CD4-positive, alpha-beta T cell (primary cell): ENCODE measurements around the gene ADGRB3. TPM values are rescaled to one million over a fixed set of nuclear protein-coding genes. Genes with fewer than 3 reads are reported as not detected.

Source experiments
- ATAC-seq: fragments of 200-7000 bp; cut with Tn5 transposase; one replicate; pipeline ENCODE4 v1.10.0; 2022; ENCODE audit warnings: mild to moderate bottlenecking; ENCODE audit not compliant: poor library complexity
- CTCF ChIA-PET: fragments of 350-600 bp; sonication (Branson Sonifier 250); formaldehyde crosslinking; loops from one replicate; lab custom pipeline; 2021; ENCODE audit warnings: antibody characterized with exemption, inconsistent platforms; lab: Charles Lee
- POLR2A ChIA-PET: fragments of 350-600 bp; sonication (Branson Sonifier 250); formaldehyde crosslinking; loops from one replicate; lab custom pipeline; 2021; ENCODE audit warnings: antibody characterized with exemption, inconsistent platforms; lab: Charles Lee
- DNase-seq, 14 experiments: peaks; one replicate each; pipeline ENCODE4 v3.0.0-alpha.2; 2013 to 2020; ENCODE audit warnings: mixed read lengths in 2 of 14
- H3K27ac ChIP-seq, 2 donors: one replicate each; pipeline versions ENCODE4 v1.5.1 to v1.7.0; 2013; ENCODE audit warnings: low read length in 2 of 2, low read depth in 1 of 2, mild to moderate bottlenecking in 1 of 2
- H3K27me3 ChIP-seq, 2 experiments: 1 replicate in 1 of 2; 2 replicates in 1 of 2; pipeline versions ENCODE4 v1.6.1 to v1.7.0; 2013; ENCODE audit warnings: low read length in 2 of 2, control low read depth in 1 of 2, mild to moderate bottlenecking in 1 of 2, moderate library complexity in 1 of 2; ENCODE audit not compliant: insufficient read depth in 2 of 2, control insufficient read depth in 1 of 2
- H3K36me3 ChIP-seq: one replicate; pipeline ENCODE4 v1.6.1; 2013; ENCODE audit warnings: low read length, control low read depth; ENCODE audit not compliant: insufficient read depth
- H3K4me1 ChIP-seq: one replicate; pipeline ENCODE4 v1.6.1; 2013; ENCODE audit warnings: low read length, control low read depth; ENCODE audit not compliant: insufficient read depth
- H3K4me3 ChIP-seq: one replicate; pipeline ENCODE4 v1.5.1; 2013; ENCODE audit warnings: mild to moderate bottlenecking, low read length, moderate library complexity
- H3K9me3 ChIP-seq, 2 experiments: 1 replicate in 1 of 2; 2 replicates in 1 of 2; pipeline versions ENCODE4 v1.6.1 to v1.7.0; 2013; ENCODE audit warnings: low read length in 2 of 2, mild to moderate bottlenecking in 2 of 2, control low read depth in 1 of 2, moderate library complexity in 1 of 2; ENCODE audit not compliant: control insufficient read depth in 1 of 2, insufficient read depth in 1 of 2
- H3K27ac Mint-ChIP-seq: one replicate; pipeline ENCODE4 v1.8.0; 2020; ENCODE audit warnings: mixed read lengths
- H3K27me3 Mint-ChIP-seq: one replicate; pipeline ENCODE4 v1.8.0; 2021; ENCODE audit warnings: mixed read lengths
- H3K36me3 Mint-ChIP-seq: one replicate; pipeline ENCODE4 v1.8.0; 2021; ENCODE audit warnings: low read depth, mixed read lengths
- H3K4me1 Mint-ChIP-seq: one replicate; pipeline ENCODE4 v1.8.0; 2021; ENCODE audit warnings: low read depth, mixed read lengths
- H3K4me3 Mint-ChIP-seq: one replicate; pipeline ENCODE4 v1.8.0; 2020; ENCODE audit warnings: mild to moderate bottlenecking, mixed read lengths
- H3K9me3 Mint-ChIP-seq: one replicate; pipeline ENCODE4 v1.8.0; 2020; ENCODE audit warnings: mixed read lengths
- CTCF ChIP-seq: fragments of 200-600 bp; IDR thresholded peaks from one replicate; pipeline ENCODE4 v1.8.0; 2022; ENCODE audit warnings: antibody characterized with exemption, mild to moderate bottlenecking
- intact Hi-C, 2 experiments: fragments of 100-400 bp; cut with DNase I in 1 of 2; cut with micrococcal nuclease in 1 of 2; formaldehyde crosslinking; loops; one replicate each; pipeline versions ENCODE4 v1.15.1 to v1.9.0; 2023 to 2025; cut with DNase I, micrococcal nuclease
- total RNA-seq, 174 experiments: library from RNA in 2 of 174; stranded (reverse) in 2 of 174; gene quantifications; one replicate each; pipeline ENCODE4 v1.2.3 and lab custom pipeline; 2021 to 2026

Gene ADGRB3
- total RNA-seq, 2 experiments from 2014 or later = not detected

DNA sequence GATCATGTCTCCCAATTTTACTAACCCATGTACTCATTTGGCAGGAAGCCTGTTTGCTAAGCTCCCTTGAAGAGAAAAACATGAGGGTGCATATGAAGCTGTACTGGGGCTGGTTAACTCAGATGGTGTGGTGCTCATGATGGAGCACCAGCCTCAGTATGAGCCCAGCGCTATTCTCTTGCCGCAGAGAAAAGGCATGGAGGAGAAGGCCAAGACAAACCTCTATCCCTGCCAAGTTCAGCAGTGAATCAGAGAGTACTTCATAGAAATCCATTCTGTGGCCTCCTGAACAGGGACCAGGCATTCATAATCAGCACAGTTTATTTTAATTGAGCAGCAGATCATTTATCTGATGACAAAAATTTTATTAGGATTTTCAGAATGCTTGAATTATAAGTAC, 763.6 kb downstream of the ADGRB3 start:
- H3K4me1 ChIP-seq = no peaks in the 10 kb centered on the region
- Mint-ChIP-seq H3K27ac (no peak overlapping the region), H3K4me1 (no peaks in the 10 kb centered on the region), H3K36me3 (no peaks in the 10 kb centered on the region), H3K4me3 (no peak overlapping the region), H3K9me3 (peaks cover 3% of the 10 kb centered on the region), H3K27me3 (no peaks in the 10 kb centered on the region)
- H3K9me3 ChIP-seq = no peaks in the 10 kb centered on the region
- no peaks in the 10 kb centered on the region for H3K27me3 ChIP-seq
- intact Hi-C loops = no loop called here
- H3K27ac ChIP-seq = no peak overlapping the region
- no peaks in the 10 kb centered on the region for H3K36me3 ChIP-seq
- POLR2A ChIA-PET = no interaction called here
- CTCF ChIA-PET = no interaction called here
- H3K4me3 ChIP-seq = no peak overlapping the region
- no peak for TF ChIP-seq CTCF
- ATAC-seq (no peak), DNase-seq (no peak)

- no peaks in the 10 kb centered on the region for H3K4me1 ChIP-seq
- H3K36me3 ChIP-seq = no peaks in the 10 kb centered on the region
- no peak overlapping the region for H3K27ac ChIP-seq
- no peaks in the 10 kb centered on the region for H3K27me3 Mint-ChIP-seq
- DNase-seq = no peak
- no peak for TF ChIP-seq CTCF
- peaks cover 22% of the 10 kb centered on the region for H3K9me3 Mint-ChIP-seq
- ChIA-PET CTCF (no interaction called here), POLR2A (no interaction called here)
- H3K4me3 Mint-ChIP-seq = no peak overlapping the region
- no peaks in the 10 kb centered on the region for H3K4me1 Mint-ChIP-seq
- no peak for ATAC-seq
- no peak overlapping the region for H3K4me3 ChIP-seq
- H3K27me3 ChIP-seq = no peaks in the 10 kb centered on the region
- no peak overlapping the region for H3K27ac Mint-ChIP-seq
- H3K9me3 ChIP-seq = no peaks in the 10 kb centered on the region
- intact Hi-C loops = no loop called here
- no peaks in the 10 kb centered on the region for H3K36me3 Mint-ChIP-seq
These were observed 773.8 kb downstream of the ADGRB3 start for GRCh38 chr6:69408886-69409285.

DNA sequence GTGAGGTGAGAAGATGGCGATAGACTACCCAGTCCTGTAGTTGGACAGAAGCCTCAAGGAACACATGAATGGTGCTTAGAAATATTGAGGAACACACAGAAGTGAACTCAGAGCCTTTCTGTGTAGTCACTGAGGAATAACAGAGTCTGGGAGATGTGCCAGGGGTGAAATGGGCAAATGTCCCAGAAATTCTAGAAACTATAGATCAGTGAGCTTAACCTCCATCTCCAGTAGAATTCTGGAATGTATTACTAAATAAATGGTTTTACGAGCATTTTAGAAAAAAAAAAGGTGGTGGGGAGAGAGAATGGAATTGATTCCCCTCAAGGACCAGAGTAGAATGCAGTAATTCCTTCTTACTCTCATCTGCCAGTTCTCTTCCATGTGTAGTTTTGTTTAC, 781.7 kb downstream of the ADGRB3 start:
- CTCF ChIA-PET = no interaction called here
- ATAC-seq = no peak

More for the DNA sequence above, 781.7 kb downstream of the ADGRB3 start:
- Mint-ChIP-seq H3K4me1 (no peaks in the 10 kb centered on the region), H3K27me3 (no peaks in the 10 kb centered on the region), H3K27ac (no peak overlapping the region), H3K36me3 (no peaks in the 10 kb centered on the region), H3K9me3 (peaks cover 3% of the 10 kb centered on the region), H3K4me3 (no peak overlapping the region)
- H3K27ac ChIP-seq = no peak overlapping the region
- H3K36me3 ChIP-seq = no peaks in the 10 kb centered on the region
- intact Hi-C loops = no loop called here
- no peaks in the 10 kb centered on the region for H3K4me1 ChIP-seq
- no peaks in the 10 kb centered on the region for H3K27me3 ChIP-seq
- DNase-seq = no peak
- TF ChIP-seq CTCF = no peak
- POLR2A ChIA-PET = no interaction called here
- H3K4me3 ChIP-seq = no peak overlapping the region
- H3K9me3 ChIP-seq = no peaks in the 10 kb centered on the region
